OCI-LY1 (cell line): Measurements from ENCODE around the gene SRRM2.

ENCODE experiments used
- H2AFZ ChIP-seq: fragments of 200-600 bp; sonication (generic), shearing (Covaris generic); 2 replicates; pipeline ENCODE4 v1.6.0; 2014; ENCODE audit warnings: antibody characterized with exemption, mild to moderate bottlenecking, low read length
- H3F3A ChIP-seq: fragments of 200-600 bp; sonication (generic), shearing (Covaris generic); 2 replicates; pipeline ENCODE4 v1.6.0; 2014; ENCODE audit warnings: mild to moderate bottlenecking, antibody characterized with exemption, low read length, moderate library complexity; ENCODE audit not compliant: insufficient read depth
- H3K27ac ChIP-seq: fragments of 200-600 bp; sonication (generic); 2 replicates; pipeline ENCODE4 v1.5.1; 2014; ENCODE audit warnings: low read length, mixed run types, mild to moderate bottlenecking, low read depth; ENCODE audit not compliant: poor library complexity, severe bottlenecking
- H3K27me3 ChIP-seq: fragments of 200-600 bp; sonication (generic); 2 replicates; pipeline ENCODE4 v1.6.0; 2014; ENCODE audit warnings: antibody characterized with exemption, mild to moderate bottlenecking, low read length, moderate library complexity; ENCODE audit not compliant: insufficient read depth
- H3K36me3 ChIP-seq: fragments of 200-600 bp; sonication (generic); 2 replicates; pipeline ENCODE4 v1.6.1; 2014; ENCODE audit warnings: mild to moderate bottlenecking, antibody characterized with exemption, low read length, moderate library complexity, mixed read lengths; ENCODE audit not compliant: insufficient read depth
- H3K4me1 ChIP-seq: fragments of 200-600 bp; sonication (generic); 2 replicates; pipeline ENCODE4 v1.5.1; 2014; ENCODE audit warnings: mild to moderate bottlenecking, low read length, moderate library complexity; ENCODE audit not compliant: insufficient read depth, severe bottlenecking
- H3K4me2 ChIP-seq: fragments of 200-600 bp; sonication (generic), shearing (Covaris generic); 2 replicates; pipeline ENCODE4 v1.6.1; 2014; ENCODE audit warnings: low read length
- H3K4me3 ChIP-seq: fragments of 200-600 bp; sonication (generic); 2 replicates; pipeline ENCODE4 v1.5.1; 2014; ENCODE audit warnings: low read length, low read depth, mild to moderate bottlenecking, mixed read lengths; ENCODE audit not compliant: poor library complexity, severe bottlenecking
- H3K79me2 ChIP-seq: fragments of 200-600 bp; shearing (Covaris generic); 2 replicates; pipeline ENCODE4 v1.6.1; 2016; ENCODE audit warnings: mixed run types, low read length, mixed read lengths; ENCODE audit not compliant: insufficient read depth
- H3K9ac ChIP-seq: fragments of 200-600 bp; sonication (generic), shearing (Covaris generic); 2 replicates; pipeline ENCODE4 v1.6.1; 2014; ENCODE audit warnings: mild to moderate bottlenecking, low read length, mixed read lengths
- H3K9me2 ChIP-seq: fragments of 200-600 bp; sonication (generic), shearing (Covaris generic); 2 replicates; pipeline ENCODE4 v1.6.1; 2014; ENCODE audit warnings: low read depth, mild to moderate bottlenecking, low read length, mixed read lengths
- H3K9me3 ChIP-seq: fragments of 200-600 bp; shearing (Covaris generic); 2 replicates; pipeline ENCODE4 v1.6.1; 2014; ENCODE audit warnings: low read length, mixed read lengths
- H4K20me1 ChIP-seq: fragments of 200-600 bp; sonication (generic), shearing (Covaris generic); 2 replicates; pipeline ENCODE4 v1.6.0; 2016; ENCODE audit warnings: mild to moderate bottlenecking, low read length; ENCODE audit not compliant: insufficient read depth
- CTCF ChIP-seq: fragments of 200-600 bp; sonication (generic), shearing (Covaris generic); IDR thresholded peaks from 2 replicates; pipeline ENCODE4 v1.5.1; 2017; ENCODE audit warnings: mild to moderate bottlenecking, antibody characterized with exemption, low read length, moderate library complexity, mixed read lengths
- EZH2 ChIP-seq: fragments of 200-600 bp; sonication (generic), shearing (Covaris generic); IDR thresholded peaks from 2 replicates; pipeline ENCODE4 v1.8.0; 2017; ENCODE audit warnings: borderline replicate concordance, mixed run types, mild to moderate bottlenecking, antibody characterized with exemption, low read length, moderate library complexity, mixed read lengths

Gene SRRM2

GRCh38 chr16:2716948-2717347, 35.5 kb upstream of the SRRM2 start:
- Histone ChIP-seq H3K9ac (no peak overlapping the region), H3F3A (no peaks in the 10 kb centered on the region), H3K4me2 (no peak overlapping the region), H3K9me3 (no peaks in the 10 kb centered on the region), H3K4me3 (no peak overlapping the region), H4K20me1 (no peaks in the 10 kb centered on the region), H3K36me3 (no peaks in the 10 kb centered on the region), H3K27ac (no peak overlapping the region), H3K79me2 (no peaks in the 10 kb centered on the region), H3K4me1 (peaks cover 10% of the 10 kb centered on the region), H3K27me3 (peaks cover 9% of the 10 kb centered on the region; the same call in 1 of the 2 replicates), H3K9me2 (no peaks in the 10 kb centered on the region), H2AFZ (no peak overlapping the region)
- TF ChIP-seq CTCF (no peak), EZH2 (no peak)

GRCh38 chr16:2717383-2718263, 34.8 kb upstream of the SRRM2 start:
- no peak overlapping the region for H2AFZ ChIP-seq
- no peaks in the 10 kb centered on the region for H3F3A ChIP-seq
- H3K4me1 ChIP-seq: peaks cover 11% of the 10 kb centered on the region
- no peaks in the 10 kb centered on the region for H3K9me3 ChIP-seq
- peaks cover 9% of the 10 kb centered on the region; the same call in 1 of the 2 replicates for H3K27me3 ChIP-seq
- H3K9me2 ChIP-seq: no peaks in the 10 kb centered on the region
- no peak overlapping the region for H3K4me2 ChIP-seq
- no peak for TF ChIP-seq CTCF
- TF ChIP-seq EZH2: no peak
- no peak overlapping the region for H3K27ac ChIP-seq
- no peaks in the 10 kb centered on the region for H3K36me3 ChIP-seq
- no peak overlapping the region for H3K4me3 ChIP-seq
- H3K79me2 ChIP-seq: no peaks in the 10 kb centered on the region
- H4K20me1 ChIP-seq: no peaks in the 10 kb centered on the region
- H3K9ac ChIP-seq: no peak overlapping the region

- H3K36me3 ChIP-seq: no peaks in the 10 kb centered on the region
- no peak overlapping the region for H2AFZ ChIP-seq
- peaks cover 11% of the 10 kb centered on the region for H3K4me1 ChIP-seq
- no peaks in the 10 kb centered on the region for H3K9me3 ChIP-seq
- H3K4me3 ChIP-seq: no peak overlapping the region
- H3F3A ChIP-seq: no peaks in the 10 kb centered on the region
- no peaks in the 10 kb centered on the region for H3K79me2 ChIP-seq
- H3K27me3 ChIP-seq: no peaks in the 10 kb centered on the region; the same call in 1 of the 2 replicates
- TF ChIP-seq CTCF (no peak), EZH2 (no peak)
- no peak overlapping the region for H3K27ac ChIP-seq
- H3K9ac ChIP-seq: no peak overlapping the region
- H3K4me2 ChIP-seq: no peak overlapping the region
- no peaks in the 10 kb centered on the region for H4K20me1 ChIP-seq
- no peaks in the 10 kb centered on the region for H3K9me2 ChIP-seq
Observed at GRCh38 chr16:2719328-2720063, 32.9 kb upstream of the SRRM2 start.
